DND-41 (cell line): ENCODE results near the gene TAS2R40.

Experiments used
- CTCF ChIP-seq: IDR thresholded peaks from 2 replicates; pipeline ENCODE4 v1.5.1; 2012; ENCODE audit warnings: borderline replicate concordance, low read length, moderate library complexity, mild to moderate bottlenecking; ENCODE audit not compliant: poor library complexity, severe bottlenecking; ENCODE audit errors: extremely low read depth
- EZH2 ChIP-seq: IDR thresholded peaks from 3 replicates; pipeline ENCODE4 v1.6.1; 2012; ENCODE audit warnings: borderline replicate concordance, low read depth, mild to moderate bottlenecking, moderate library complexity, low read length, inconsistent platforms; ENCODE audit not compliant: severe bottlenecking

GRCh38 chr7:143239813-143240212, 18.0 kb downstream of the TAS2R40 start:
- no peak for TF ChIP-seq EZH2
- TF ChIP-seq CTCF: no peak
